GM18498 (cell line): ENCODE results near the gene ARSA.
"Not testable (repeated sequence)": the region's sequence is repeated elsewhere in the genome, so short reads cannot be mapped to it uniquely, and the experiment has no call there.

ENCODE experiments used
- ATAC-seq: cut with Tn5 transposase; IDR thresholded peaks from one replicate; pipeline ENCODE4 v1.9.1; 2021; ENCODE audit warnings: mild to moderate bottlenecking, moderate library complexity; ENCODE audit not compliant: unreplicated experiment

Gene ARSA

GRCh38 chr22:50656122-50657070 is 28.4 kb upstream of the ARSA start:
- no peak for ATAC-seq

- not testable (repeated sequence) for ATAC-seq
Measured at GRCh38 chr22:50654664-50655063, 26.7 kb upstream of the ARSA start.

GRCh38 chr22:50653256-50653655 is 25.3 kb upstream of the ARSA start:
- ATAC-seq: no peak

GRCh38 chr22:50643821-50644101 is 15.8 kb upstream of the ARSA start:
- ATAC-seq: not testable (repeated sequence)

GRCh38 chr22:50643021-50643820 is 15.3 kb upstream of the ARSA start:
- not testable (repeated sequence) for ATAC-seq

- ATAC-seq: no peak
Measured at GRCh38 chr22:50641696-50642607, 14.0 kb upstream of the ARSA start.

GRCh38 chr22:50640857-50641647 is 13.1 kb upstream of the ARSA start:
- no peak for ATAC-seq

- ATAC-seq: not testable (repeated sequence)
Measured at GRCh38 chr22:50640296-50640695, 12.3 kb upstream of the ARSA start.

- no peak for ATAC-seq
Measured at GRCh38 chr22:50635591-50635990, 7.6 kb upstream of the ARSA start.

GRCh38 chr22:50633771-50634170 is 5.8 kb upstream of the ARSA start:
- ATAC-seq: no peak

GRCh38 chr22:50633086-50633485 is 5.1 kb upstream of the ARSA start:
- no peak for ATAC-seq

- no peak for ATAC-seq
Measured at GRCh38 chr22:50630376-50630775, 2.4 kb upstream of the ARSA start.

GRCh38 chr22:50628543-50629134 is 687 bp upstream of the ARSA start:
- ATAC-seq: no peak

- no peak for ATAC-seq
Measured at GRCh38 chr22:50626850-50627641, 906 bp downstream of the ARSA start.

- ATAC-seq: no peak
Measured at GRCh38 chr22:50626314-50626849, 1.6 kb downstream of the ARSA start.

- ATAC-seq: no peak
Measured at GRCh38 chr22:50625568-50626313, 2.2 kb downstream of the ARSA start.

- ATAC-seq: no peak
Measured at GRCh38 chr22:50625131-50625567, 2.8 kb downstream of the ARSA start.
